B cell (primary cell): Measurements from ENCODE around the gene APOE.

Experiments
- EZH2 ChIP-seq: IDR thresholded peaks from 2 replicates; pipeline ENCODE4 v1.6.1; 2012; ENCODE audit warnings: borderline replicate concordance, low read depth, mild to moderate bottlenecking, moderate library complexity, low read length; ENCODE audit not compliant: insufficient read depth, poor library complexity, severe bottlenecking
- TF ChIP-seq, protein P1 (sequence below): fragments of 200-600 bp; IDR thresholded peaks from one replicate; pipeline ENCODE4 v1.8.0; 2022; ENCODE audit warnings: antibody characterized with exemption, mild to moderate bottlenecking

DNA sequence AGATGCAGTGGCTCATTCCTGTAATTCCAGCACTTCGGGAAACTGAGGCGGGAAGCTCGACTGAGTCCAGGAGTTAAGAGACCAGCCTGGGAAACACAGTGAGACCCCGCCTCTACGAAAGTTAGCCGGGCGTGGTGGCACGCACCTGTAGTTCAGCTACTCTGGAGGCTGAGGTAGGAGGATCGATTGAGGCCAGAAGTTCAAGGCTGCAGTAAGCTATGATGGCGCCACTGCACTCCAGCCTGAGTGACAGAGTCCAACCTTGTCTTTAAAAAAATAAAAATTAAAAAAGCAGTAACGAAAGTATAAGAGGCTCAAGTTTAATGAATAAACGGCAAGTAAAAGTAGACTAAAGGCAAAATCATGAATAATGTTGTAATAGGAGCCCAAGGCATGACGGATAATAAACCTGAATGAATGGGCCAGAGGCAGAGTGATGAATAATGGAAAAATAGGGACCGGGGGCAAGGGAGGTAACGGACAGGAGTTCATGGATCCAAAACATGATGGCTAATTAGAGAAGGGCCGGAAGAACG, 15.7 kb upstream of the APOE start:
- TF ChIP-seq, protein P1, sequence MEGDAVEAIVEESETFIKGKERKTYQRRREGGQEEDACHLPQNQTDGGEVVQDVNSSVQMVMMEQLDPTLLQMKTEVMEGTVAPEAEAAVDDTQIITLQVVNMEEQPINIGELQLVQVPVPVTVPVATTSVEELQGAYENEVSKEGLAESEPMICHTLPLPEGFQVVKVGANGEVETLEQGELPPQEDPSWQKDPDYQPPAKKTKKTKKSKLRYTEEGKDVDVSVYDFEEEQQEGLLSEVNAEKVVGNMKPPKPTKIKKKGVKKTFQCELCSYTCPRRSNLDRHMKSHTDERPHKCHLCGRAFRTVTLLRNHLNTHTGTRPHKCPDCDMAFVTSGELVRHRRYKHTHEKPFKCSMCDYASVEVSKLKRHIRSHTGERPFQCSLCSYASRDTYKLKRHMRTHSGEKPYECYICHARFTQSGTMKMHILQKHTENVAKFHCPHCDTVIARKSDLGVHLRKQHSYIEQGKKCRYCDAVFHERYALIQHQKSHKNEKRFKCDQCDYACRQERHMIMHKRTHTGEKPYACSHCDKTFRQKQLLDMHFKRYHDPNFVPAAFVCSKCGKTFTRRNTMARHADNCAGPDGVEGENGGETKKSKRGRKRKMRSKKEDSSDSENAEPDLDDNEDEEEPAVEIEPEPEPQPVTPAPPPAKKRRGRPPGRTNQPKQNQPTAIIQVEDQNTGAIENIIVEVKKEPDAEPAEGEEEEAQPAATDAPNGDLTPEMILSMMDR: no peak
- TF ChIP-seq EZH2: no peak
